Placental pericyte (primary cell): ENCODE measurements around the gene SLX4. TPM values are rescaled to one million over a fixed set of nuclear protein-coding genes. Genes with fewer than 3 reads are reported as not detected.

Experiments
- total RNA-seq: library from RNA; depleted of rRNA; stranded (reverse); fragments of >200 nt; gene quantifications from 2 replicates; pipeline ENCODE4 v1.2.3, GENCODE V29; 2012

The SLX4 gene
- total RNA-seq = 2.8 and 9.7 TPM in 2 replicates

GRCh38 chr16:3611146-3611975 is at the start of gene SLX4:
Gene SLX4 (minus strand): TSS chr16:3611606. CDS start chr16:3608964, 2,642 bp downstream.

GRCh38 chr16:3654249-3654991 is 43.0 kb upstream of the SLX4 start, which contains the start of gene DNASE1:
Gene DNASE1 (plus strand): TSS chr16:3654691. CDS start chr16:3655374, 683 bp downstream.

GRCh38 chr16:3577302-3577752 is 34.1 kb downstream of the SLX4 start, which contains the start of gene NLRC3:
Gene NLRC3 (minus strand): TSS chr16:3577403. CDS start chr16:3565036, 12,367 bp downstream.

Other genes starting within 250 kb of the SLX4 start
- 9.8 and 11.6 TPM in 2 replicates for gene ZSCAN32, start 210.6 kb downstream of the SLX4 start, total RNA-seq
- gene ZNF174, start 210.4 kb downstream of the SLX4 start, total RNA-seq = 5.0 and 9.3 TPM in 2 replicates
- 4.2 and 5.6 TPM in 2 replicates for gene ZNF597, start 168.1 kb downstream of the SLX4 start, total RNA-seq
- gene NAA60, start 167.9 kb downstream of the SLX4 start, total RNA-seq = 15.5 and 17.3 TPM in 2 replicates
- not detected in 2 replicates for gene C16orf90, start 116.1 kb downstream of the SLX4 start, total RNA-seq
- gene CLUAP1, start 110.6 kb downstream of the SLX4 start, total RNA-seq = 11.0 and 20.8 TPM in 2 replicates
- not detected in 2 replicates for gene NLRC3, start 34.2 kb downstream of the SLX4 start, total RNA-seq
- gene DNASE1, start 43.1 kb upstream of the SLX4 start, total RNA-seq = 15.8 and 17.5 TPM in 2 replicates
- 96.3 and 98.8 TPM in 2 replicates for gene TRAP1, start 105.9 kb upstream of the SLX4 start, total RNA-seq